COLO829 (cell line): ENCODE results near the gene YTHDC2.

Source experiments
- DNase-seq: peaks from one replicate; pipeline ENCODE4 v3.0.0; 2012; ENCODE audit warnings: low spot score

YTHDC2 gene

GRCh38 chr5:113513384-113514288, at the start of gene YTHDC2:
Gene YTHDC2, plus strand, starts transcription at chr5:113513694. Its CDS starts 202 bp downstream, at chr5:113513896.
- DNase-seq: peak; percentile 22

DNA sequence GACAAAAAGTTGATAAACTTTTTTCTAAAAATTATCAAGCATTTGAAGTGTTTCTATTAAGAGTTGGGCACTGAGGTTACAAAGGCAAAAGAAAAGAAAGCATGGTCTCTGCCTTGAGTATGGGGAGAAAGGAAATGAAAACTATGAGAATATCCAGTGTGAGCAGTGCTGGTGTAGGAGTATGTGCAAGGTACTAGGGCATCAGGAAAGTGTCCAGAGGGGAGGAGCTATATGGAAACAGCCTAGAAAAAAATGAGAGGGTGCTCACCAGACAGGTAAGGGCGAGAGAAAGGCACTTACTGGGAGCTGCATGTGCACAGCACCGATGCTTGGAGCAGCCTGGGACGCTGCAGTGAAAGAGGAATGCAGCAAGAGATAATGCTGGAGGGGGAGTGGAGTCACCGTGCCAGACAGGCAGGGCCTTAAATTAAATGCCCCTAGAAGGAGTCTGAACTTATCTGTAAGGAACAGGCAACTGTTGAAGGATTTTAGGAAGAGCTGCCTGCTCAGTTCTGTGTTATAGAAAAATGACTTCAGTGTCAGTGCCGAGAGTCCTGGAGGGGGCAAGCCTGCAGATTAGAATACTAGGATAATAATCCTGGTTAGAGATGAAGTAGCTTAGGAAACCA, 39.3 kb upstream of the YTHDC2 start:
- no peak for DNase-seq

DNA sequence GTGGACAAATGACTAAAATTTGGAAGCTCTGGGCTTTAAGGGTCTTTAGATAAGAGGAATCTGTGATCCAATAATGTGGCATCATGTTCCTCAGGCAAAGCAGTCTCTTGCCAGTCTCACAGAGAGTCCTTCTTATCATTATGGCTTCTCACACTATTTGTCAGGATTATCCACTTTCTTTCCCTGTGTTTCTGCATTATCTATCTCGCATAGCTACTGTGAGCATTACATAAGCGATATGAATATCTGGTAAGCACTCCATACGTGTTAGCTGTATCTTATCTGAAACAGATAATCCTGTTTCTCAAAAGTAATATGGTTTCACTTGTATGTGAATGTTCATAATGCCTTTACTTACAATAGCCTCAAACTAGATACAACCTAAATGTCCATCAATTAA, 34.8 kb upstream of the YTHDC2 start:
- DNase-seq: no peak

- no peak for DNase-seq
Measured at GRCh38 chr5:113480243-113480642, 33.3 kb upstream of the YTHDC2 start.

GRCh38 chr5:113487416-113487780, 26.1 kb upstream of the YTHDC2 start:
- no peak for DNase-seq

GRCh38 chr5:113487781-113488644, 25.5 kb upstream of the YTHDC2 start, which contains the start of gene MCC:
Gene MCC, minus strand, starts transcription at chr5:113488453.
- peak; percentile 35 for DNase-seq

DNA sequence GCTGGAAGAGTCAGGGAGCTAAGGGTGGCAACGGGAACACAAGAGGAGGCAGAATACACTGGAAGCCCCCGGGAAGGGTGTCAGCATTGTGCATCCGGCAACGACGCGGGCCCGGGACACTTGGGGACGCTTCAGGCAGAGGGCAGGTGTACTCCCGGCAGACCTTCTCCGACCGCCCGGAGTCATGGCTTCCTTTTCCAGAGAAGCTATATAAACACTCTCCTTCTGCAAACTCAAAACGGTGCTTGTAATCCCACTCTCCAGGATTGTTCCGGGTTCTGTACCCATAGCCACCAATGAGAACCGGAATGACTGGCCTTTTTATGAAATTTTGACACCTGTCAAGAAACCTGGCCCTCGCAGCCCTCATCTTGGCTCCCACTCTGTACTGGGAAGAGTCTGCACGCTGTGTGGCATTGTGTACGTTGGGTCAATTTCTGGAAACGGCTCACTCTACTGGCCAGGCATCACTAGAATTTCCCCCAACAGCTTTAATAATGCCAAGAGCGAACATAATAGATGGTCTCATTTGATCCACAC, 24.8 kb upstream of the YTHDC2 start:
- DNase-seq: no peak

DNA sequence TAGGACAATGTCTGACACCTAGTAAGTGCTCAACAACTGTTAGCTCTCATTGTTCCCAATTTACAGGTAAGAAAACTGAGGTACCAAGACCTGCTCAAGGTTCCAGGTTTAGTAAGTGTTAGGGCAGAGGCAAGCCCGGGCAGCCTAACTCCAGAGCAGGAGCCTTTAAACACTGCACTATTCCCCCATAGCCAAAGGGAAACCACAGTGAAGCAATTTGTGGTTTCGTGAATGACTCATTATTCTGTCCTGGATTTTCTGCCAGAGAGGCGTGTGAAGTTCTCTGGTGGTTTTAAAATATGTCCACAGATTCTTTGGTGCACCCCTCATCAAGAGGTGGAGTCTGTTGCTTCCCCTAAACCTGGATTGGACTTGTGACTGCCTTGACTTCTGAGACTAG, 24.2 kb upstream of the YTHDC2 start:
- peak; percentile 80 for DNase-seq

DNA sequence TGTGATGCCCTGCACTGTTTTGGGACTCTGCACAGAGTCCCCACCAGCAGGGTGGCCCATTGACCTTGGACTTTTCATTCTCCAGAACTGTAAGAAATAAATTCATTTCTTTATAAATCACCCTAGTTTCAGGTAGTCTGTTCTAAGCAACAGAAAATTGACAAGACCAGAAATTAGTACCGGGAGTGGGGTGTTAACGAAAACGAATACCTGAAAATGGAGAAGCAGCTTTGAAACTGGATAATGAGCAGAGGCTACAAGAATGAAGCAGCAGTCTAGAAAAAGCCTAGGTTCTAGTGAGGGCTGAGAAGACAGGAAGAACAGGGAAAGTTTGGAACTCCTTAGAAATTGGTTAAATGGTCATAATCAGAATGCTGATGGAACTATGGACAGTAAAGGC, 23.2 kb upstream of the YTHDC2 start:
- DNase-seq: no peak

DNA sequence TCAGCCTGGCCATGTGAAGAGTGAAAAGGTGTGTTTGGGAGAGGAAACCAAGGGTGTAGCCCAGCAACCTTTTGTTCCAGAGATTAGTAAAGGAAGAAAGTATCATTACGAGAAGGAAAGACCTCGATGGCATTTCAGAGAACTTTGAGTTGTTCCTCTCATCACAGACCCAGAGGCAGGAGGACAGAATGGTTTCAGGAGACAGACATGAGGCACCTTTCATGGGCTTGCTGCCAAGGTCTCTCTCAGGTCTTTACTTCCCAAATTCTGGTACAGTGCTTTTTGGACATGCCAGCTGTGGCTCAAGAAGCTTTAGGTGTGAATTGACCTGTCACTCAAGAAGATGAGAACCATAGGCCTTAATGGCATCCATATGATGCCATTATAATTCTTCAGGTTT, 22.5 kb upstream of the YTHDC2 start:
- DNase-seq: no peak

- DNase-seq: no peak
Measured at GRCh38 chr5:113493446-113493845, 20.0 kb upstream of the YTHDC2 start.

GRCh38 chr5:113495422-113495841, 18.1 kb upstream of the YTHDC2 start:
- no peak for DNase-seq

- DNase-seq: no peak
Measured at GRCh38 chr5:113502073-113502472, 11.4 kb upstream of the YTHDC2 start.

DNA sequence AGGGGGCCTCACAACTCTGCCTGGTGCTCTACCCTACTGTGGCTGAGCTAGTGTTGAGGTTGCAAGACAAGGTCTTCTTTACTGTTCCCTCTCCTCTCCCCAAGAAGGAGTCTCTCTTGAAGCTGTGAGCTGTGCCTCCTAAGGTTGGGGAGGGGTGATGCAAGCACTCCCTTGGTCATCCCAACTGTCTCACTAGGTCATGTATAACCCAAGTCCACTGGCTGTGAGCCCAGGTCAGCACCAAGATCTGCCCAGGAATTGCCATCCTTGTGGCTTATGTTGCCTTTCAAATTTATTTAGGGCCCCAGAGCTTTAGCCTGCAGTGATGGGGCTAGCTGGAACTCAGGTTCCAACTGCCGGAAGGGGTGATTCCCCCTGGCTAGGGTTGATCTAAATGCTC, 10.3 kb upstream of the YTHDC2 start:
- DNase-seq: no peak

- peak; percentile 28 for DNase-seq
Measured at GRCh38 chr5:113505181-113505580, 8.3 kb upstream of the YTHDC2 start.

GRCh38 chr5:113507601-113508000, 5.9 kb upstream of the YTHDC2 start:
- DNase-seq: no peak

DNA sequence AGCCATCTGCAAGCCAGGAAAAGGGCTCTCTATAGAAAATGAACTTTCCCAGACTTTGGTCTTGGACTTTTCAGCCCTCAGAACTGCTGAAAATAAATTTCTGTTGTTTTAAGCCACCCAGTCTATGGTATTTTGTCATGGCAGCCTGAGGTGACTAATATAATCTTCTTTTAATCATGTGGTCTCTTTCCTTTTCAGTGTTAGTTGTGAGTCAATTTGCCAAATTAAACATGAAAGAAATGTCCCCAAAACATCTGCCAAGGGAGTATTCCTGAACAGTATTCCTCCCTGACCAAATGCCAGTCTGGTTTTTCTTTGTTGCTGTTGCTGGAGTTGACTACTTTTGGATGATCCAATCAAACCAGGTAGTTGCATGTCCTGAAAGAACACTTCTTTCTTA, 4.7 kb upstream of the YTHDC2 start:
- no peak for DNase-seq

DNA sequence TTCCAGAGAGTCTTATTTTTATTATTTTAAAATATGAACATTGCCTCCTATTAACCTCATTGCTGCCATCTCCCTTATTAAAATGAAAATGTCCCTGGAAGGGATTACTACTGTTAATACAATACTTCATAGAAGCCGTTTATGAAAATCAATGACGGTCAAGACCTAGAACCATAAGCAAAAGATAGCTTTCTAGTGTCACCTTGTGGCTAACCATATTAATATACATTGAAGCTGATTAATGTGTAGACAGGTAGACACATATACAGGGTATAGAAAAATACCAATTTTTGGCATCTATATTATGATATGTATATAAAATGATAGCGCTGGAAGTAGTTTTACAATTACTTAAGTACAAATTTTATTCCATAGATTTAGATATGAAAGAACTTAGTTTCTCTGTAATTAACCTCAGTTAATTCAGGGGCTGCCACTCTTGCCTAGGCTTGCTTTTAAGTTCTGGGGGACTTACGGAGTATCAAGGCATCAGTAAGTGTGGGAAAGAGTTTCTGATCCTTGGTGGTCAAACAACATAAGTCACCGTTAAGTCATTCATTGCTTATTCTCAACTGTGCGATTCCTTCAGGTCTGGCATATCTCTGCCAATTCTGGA, 2.5 kb upstream of the YTHDC2 start:
- DNase-seq: no peak

- DNase-seq: no peak
Measured at GRCh38 chr5:113512341-113512740, 1.2 kb upstream of the YTHDC2 start.

DNA sequence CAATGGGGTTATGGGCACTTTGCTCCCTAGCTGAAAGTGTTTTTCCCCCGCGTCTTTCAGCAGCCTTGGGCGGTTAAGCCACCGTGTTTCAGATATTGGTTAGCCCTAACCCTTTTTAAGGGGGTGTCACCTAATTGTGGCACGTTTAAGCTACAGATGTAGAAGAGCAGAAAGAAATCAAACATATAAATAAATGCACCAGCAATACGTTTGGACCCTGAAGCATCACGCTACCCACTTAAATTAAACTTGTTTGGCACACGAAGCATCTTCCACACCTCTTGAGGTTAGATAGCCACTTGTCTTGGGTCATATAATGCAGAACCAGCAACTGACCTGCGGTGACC, 768 bp downstream of the YTHDC2 start:
- DNase-seq: no peak

DNA sequence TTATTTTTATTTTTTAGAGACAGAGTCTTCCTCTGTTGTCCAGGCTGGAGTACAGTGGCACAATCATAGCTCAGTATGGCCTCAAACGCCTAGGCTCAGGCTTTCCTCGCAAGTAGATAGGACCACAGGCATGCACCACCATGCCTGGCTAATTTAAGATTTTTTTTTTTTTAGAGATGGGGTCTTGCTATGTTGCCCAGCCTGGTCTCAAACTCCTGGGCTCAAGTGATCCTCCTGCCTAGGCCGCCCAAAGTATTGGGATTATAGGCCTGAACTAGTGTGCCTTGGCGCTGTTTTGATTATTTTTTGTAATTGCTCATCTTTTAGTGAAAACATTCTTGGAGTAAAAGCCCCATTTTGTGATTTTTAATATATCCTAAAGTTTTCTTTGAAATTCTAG, 5.4 kb downstream of the YTHDC2 start:
- DNase-seq: no peak

- DNase-seq: no peak
Measured at GRCh38 chr5:113519412-113519811, 5.9 kb downstream of the YTHDC2 start.
